GM12873 (cell line): Measurements from ENCODE around the gene IGFL4.

Experiments used
- TF ChIP-seq, protein P1 (sequence below): IDR thresholded peaks from 2 replicates; pipeline ENCODE4 v1.5.1; 2012; ENCODE audit warnings: low read depth, mild to moderate bottlenecking, moderate library complexity, low read length, control low read depth; ENCODE audit not compliant: insufficient read depth; ENCODE audit errors: missing control alignments

The IGFL4 gene

GRCh38 chr19:46080561-46080960, 39.8 kb upstream of the IGFL4 start:
- TF ChIP-seq, protein P1, sequence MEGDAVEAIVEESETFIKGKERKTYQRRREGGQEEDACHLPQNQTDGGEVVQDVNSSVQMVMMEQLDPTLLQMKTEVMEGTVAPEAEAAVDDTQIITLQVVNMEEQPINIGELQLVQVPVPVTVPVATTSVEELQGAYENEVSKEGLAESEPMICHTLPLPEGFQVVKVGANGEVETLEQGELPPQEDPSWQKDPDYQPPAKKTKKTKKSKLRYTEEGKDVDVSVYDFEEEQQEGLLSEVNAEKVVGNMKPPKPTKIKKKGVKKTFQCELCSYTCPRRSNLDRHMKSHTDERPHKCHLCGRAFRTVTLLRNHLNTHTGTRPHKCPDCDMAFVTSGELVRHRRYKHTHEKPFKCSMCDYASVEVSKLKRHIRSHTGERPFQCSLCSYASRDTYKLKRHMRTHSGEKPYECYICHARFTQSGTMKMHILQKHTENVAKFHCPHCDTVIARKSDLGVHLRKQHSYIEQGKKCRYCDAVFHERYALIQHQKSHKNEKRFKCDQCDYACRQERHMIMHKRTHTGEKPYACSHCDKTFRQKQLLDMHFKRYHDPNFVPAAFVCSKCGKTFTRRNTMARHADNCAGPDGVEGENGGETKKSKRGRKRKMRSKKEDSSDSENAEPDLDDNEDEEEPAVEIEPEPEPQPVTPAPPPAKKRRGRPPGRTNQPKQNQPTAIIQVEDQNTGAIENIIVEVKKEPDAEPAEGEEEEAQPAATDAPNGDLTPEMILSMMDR: no peak

- TF ChIP-seq, protein P1: no peak
Measured at GRCh38 chr19:46079576-46079975, 38.8 kb upstream of the IGFL4 start.

DNA sequence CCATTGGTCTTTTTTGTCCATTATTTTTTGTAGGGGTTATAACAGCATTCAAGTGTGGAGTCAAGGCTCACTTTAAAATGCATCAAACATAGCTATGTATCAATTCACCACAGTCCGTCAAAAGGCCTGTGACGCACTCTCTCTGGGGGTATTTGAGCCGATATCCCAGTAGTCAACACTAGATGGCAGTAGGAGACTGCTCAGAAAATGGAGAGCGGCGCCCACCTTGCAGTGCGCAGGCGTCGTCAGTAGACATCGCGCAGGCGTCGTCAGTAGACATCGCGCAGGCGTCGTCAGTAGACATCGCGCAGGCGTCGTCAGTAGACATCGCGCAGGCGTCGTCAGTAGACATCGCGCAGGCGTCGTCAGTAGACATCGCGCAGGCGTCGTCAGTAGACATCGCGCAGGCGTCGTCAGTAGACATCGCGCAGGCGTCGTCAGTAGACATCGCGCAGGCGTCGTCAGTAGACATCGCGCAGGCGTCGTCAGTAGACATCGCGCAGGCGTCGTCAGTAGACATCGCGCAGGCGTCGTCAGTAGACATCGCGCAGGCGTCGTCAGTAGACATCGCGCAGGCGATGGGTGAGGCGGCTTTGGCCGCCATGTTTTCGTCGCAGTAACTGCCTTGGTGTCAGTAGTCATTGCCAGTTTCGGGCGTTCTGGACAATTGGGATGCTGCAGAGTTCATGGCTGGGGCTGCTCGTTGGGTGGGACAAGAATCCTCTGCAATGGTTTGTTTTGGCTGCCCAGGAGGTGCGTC, 38.0 kb upstream of the IGFL4 start:
- TF ChIP-seq, protein P1: peak; percentile 65

GRCh38 chr19:46077815-46078167, 37.0 kb upstream of the IGFL4 start:
- TF ChIP-seq, protein P1: no peak

GRCh38 chr19:46076951-46077814, 36.4 kb upstream of the IGFL4 start:
- TF ChIP-seq, protein P1: peak; percentile 76

GRCh38 chr19:46076031-46076880, 35.5 kb upstream of the IGFL4 start:
- TF ChIP-seq, protein P1: peak; percentile 13
